Esophagus (tissue), 2 donors: ENCODE results near the gene MAML1. TPM values are rescaled to one million over a fixed set of nuclear protein-coding genes. Genes with fewer than 3 reads are reported as not detected.

Experiments used
- H3K27ac ChIP-seq, 2 donors: one replicate each; pipeline ENCODE4 v1.5.1; 2013; ENCODE audit warnings: low read depth in 2 of 2, mild to moderate bottlenecking in 2 of 2, inconsistent platforms in 1 of 2, low read length in 1 of 2, moderate library complexity in 1 of 2
- H3K27me3 ChIP-seq, 2 donors: one replicate each; pipeline ENCODE4 v1.6.1; 2013; ENCODE audit warnings: low read length in 2 of 2, control low read depth in 1 of 2, mild to moderate bottlenecking in 1 of 2; ENCODE audit not compliant: insufficient read depth in 2 of 2, control insufficient read depth in 1 of 2
- H3K36me3 ChIP-seq, 2 donors: one replicate each; pipeline ENCODE4 v1.6.1; 2013; ENCODE audit warnings: low read length in 1 of 2; ENCODE audit not compliant: control insufficient read depth in 2 of 2, insufficient read depth in 2 of 2
- H3K4me1 ChIP-seq, 2 donors: one replicate each; pipeline ENCODE4 v1.6.1; 2013; ENCODE audit warnings: low read length in 1 of 2; ENCODE audit not compliant: control insufficient read depth in 2 of 2, insufficient read depth in 2 of 2
- H3K4me3 ChIP-seq, 2 donors: one replicate each; pipeline ENCODE4 v1.5.1; 2013; ENCODE audit warnings: low read length in 2 of 2, mild to moderate bottlenecking in 2 of 2, low read depth in 1 of 2, moderate library complexity in 1 of 2
- H3K9me3 ChIP-seq, 2 donors: one replicate each; pipeline ENCODE4 v1.6.1; 2013; ENCODE audit warnings: mild to moderate bottlenecking in 2 of 2, low read depth in 1 of 2, low read length in 1 of 2, moderate library complexity in 1 of 2; ENCODE audit not compliant: control insufficient read depth in 2 of 2, insufficient read depth in 1 of 2
- WGBS, 2 donors: extraction: QIAGEN DNeasy Blood & Tissue Kit; methylation state at CpG; one replicate each; pipeline ENCODE4 v1.1.7; 2013; 5-methylcytosine and 5-hydroxymethylcytosine counted together
- polyA plus RNA-seq, 2 donors: library from polyadenylated mRNA; stranded (reverse); fragments of 200-250 nt; gene quantifications; one replicate each; pipeline ENCODE4 v1.2.3, GENCODE V29; 2013
- donor health status: healthy with polysubstance abuse.
- donor health status: Bipolar disorder and iron deficiency.

MAML1 gene
- polyA plus RNA-seq, 2 donors, result 7.1 to 7.9 TPM

DNA sequence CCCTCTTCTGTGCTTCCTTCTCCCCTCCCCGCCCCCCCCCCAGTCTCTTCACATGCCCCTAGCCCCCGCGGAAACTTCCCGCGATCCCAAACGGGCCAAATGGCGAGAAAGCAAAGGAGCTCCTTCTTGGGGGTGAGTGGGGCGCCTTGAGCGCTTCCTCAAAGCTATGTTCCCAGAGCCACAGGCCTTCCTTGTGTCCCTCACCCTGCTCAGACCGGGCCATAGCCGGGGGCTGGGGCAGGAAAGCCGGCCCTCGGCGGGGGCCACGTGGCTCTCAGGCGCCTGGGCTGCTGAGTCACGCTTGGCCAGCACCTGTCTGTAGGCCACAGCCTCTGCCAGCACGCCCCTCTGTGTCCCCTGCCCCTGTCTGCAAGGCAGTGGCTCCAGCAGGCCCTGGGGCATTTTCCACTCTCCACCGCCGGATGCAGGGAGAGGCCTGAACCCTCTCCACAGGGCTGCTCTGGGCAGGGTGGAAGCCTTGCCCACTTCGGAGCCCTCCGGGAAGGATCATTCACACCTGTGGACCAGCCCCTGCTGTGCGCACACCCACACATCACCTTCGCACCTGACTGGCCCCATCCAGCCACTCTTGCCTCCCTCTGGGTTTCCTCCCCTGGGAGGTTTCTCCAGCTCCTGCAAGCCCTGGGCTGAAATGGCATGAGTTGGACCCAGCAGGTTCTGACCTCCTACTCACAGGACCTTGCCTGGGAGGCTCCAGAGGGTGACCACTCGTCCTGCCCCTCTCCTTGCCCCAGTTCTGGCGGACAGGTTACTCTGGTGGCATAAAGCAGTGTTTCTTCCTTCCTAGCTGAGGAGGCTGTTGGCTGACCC lies 86.9 kb downstream of the MAML1 start:
- Histone ChIP-seq H3K9me3 (no peaks in the 10 kb centered on the region), H3K4me1 (peaks cover 15 to 39% of the 10 kb centered on the region in 2 donors), H3K36me3 (peaks cover 5 to 12% of the 10 kb centered on the region in 2 donors), H3K27ac (peak overlapping the region; percentile 99), H3K4me3 (peak overlapping the region; percentile 84 to 95), H3K27me3 (no peaks in the 10 kb centered on the region)
- 15 to 23% methylated on average over 26 of the region's 26 CpGs for WGBS, 2 donors

DNA sequence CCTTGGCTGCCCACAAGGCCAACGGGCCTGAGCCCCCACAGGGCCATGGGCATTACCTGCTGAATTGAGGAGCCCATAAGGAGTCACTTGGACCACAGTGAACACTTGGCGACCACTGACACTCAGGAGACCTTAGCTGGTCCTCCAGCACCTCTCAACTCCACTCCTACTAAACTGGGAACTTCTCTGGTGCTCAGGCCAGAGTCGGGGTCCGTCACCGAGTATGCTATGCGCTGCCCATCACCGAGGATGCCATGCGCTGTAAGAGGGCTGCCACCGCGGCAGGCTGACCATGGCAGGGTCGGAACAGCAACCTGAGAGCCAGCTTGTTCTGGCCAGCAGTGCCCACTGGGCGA lies 87.5 kb downstream of the MAML1 start:
- H3K27ac ChIP-seq, result peak overlapping the region; percentile 99
- H3K4me1 ChIP-seq, result peaks cover 15 to 39% of the 10 kb centered on the region in 2 donors
- WGBS, 2 donors, result 23 to 36% methylated on average over 12 of the region's 12 CpGs
- peak overlapping the region; percentile 84 to 95 for H3K4me3 ChIP-seq
- peaks cover 5 to 18% of the 10 kb centered on the region in 2 donors for H3K36me3 ChIP-seq
- H3K9me3 ChIP-seq, result no peaks in the 10 kb centered on the region
- no peaks in the 10 kb centered on the region for H3K27me3 ChIP-seq

DNA sequence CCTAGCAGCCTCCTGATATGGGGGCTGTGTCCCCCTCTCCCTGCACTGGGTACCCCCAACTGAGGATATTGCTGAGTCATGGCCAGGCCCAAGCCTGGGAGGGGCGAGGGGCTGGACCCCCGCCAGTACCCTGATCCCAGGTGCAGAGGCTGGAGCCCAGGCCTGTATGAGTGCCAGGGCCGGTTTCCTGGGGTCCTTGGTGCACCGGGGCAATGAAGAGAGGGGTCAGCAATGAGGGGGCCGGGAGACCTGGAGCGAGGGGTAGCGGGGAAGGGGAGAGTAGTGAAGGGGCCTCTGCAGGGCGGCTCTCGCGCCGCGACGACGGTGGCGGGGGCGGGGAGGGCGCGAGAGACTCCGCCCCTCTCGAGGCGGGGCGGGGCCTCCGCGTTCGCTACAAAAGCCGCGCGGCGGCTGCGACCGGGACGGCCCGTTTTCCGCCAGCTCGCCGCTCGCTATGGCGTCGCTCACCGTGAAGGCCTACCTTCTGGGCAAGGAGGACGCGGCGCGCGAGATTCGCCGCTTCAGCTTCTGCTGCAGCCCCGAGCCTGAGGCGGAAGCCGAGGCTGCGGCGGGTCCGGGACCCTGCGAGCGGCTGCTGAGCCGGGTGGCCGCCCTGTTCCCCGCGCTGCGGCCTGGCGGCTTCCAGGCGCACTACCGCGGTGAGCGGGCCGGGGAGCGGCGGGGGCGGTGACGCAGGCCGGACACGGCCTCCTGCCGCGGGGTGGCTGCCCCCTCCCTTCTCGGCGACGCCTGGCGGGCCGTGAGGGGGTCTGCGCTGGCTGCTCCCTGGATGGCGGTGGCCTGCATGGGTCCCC lies 88.1 kb downstream of the MAML1 start, which contains the start of gene SQSTM1:
Gene SQSTM1, plus strand, starts transcription at position 423 of the 815 bp plus-strand sequence. Its CDS starts 32 bp downstream, at position 455.
- peaks cover 15 to 39% of the 10 kb centered on the region in 2 donors for H3K4me1 ChIP-seq
- WGBS, 2 donors, result 0 to 1% methylated on average over 24 to 81 of the region's 81 CpGs

DNA sequence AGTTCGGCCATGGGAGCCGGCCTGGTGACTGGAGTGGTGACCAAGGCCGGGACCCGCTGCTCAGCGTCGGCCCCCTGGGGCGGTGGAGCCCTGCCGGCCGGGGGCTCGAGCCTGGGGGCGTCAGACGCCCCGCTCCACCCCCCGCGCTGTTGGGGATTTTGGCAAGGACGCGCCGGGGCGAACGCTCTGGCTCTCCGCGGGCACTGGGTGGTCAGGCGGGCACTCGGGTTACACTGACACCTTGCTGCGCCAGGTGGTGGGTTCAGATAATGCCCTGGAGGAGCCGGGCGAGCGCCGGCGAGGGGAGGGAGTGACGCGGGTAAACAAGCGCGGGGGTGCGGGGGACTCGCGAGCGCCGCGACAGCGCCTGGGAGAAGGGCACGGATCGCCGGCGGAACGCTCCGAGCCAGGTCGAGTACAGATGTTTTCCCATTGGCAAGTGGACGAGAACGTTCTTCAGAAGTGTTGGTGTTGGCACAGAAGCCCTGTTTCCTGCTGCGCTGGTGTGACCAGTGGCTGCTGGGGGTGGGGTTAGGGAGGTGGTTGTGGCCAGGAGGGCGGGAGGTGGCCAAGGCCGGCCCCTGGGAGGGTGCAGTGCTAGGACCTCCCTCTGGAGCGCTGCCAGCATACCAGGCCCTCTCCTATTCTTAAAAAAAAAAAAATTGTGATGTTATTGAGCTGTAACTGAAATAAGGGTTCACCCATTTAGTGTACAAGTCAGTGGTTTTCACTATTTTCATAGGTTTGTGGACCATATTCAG lies 88.9 kb downstream of the MAML1 start:
- Histone ChIP-seq H3K4me1 (peaks cover 15 to 39% of the 10 kb centered on the region in 2 donors), H3K9me3 (no peaks in the 10 kb centered on the region), H3K27me3 (no peaks in the 10 kb centered on the region), H3K27ac (peak overlapping the region; percentile 99), H3K4me3 (peak overlapping the region; percentile 84 to 95), H3K36me3 (peaks cover 11 to 27% of the 10 kb centered on the region in 2 donors)
- 0% methylated on average over 53 to 54 of the region's 54 CpGs for WGBS, 2 donors

More for the DNA sequence above, 88.1 kb downstream of the MAML1 start, which contains the start of gene SQSTM1:
- H3K36me3 ChIP-seq, result peaks cover 8 to 23% of the 10 kb centered on the region in 2 donors
- peak within 1 kb of the TSS; percentile 84 to 95 for H3K4me3 ChIP-seq
- no peaks in the 10 kb centered on the region for H3K9me3 ChIP-seq
- peak within 1 kb of the TSS; percentile 99 for H3K27ac ChIP-seq
- no peaks in the 10 kb centered on the region for H3K27me3 ChIP-seq

DNA sequence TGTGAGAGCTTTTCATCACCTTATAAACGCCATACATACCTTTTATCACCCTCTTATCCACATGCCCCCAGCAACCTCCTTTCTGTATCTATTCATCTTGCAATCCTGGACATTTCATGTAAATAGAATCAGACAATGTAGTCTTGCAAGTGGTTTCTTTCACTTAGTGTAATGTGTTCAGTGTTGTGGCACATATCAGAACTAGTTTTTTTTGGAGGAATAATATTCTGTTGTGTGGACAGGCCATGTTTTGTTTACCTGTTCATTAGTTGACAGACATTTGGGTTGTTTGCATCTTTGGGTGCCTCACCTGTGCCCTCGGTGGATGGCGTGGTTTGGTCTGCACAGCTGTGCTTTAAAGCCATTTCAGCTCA lies 89.4 kb downstream of the MAML1 start:
- Histone ChIP-seq H3K27me3 (no peaks in the 10 kb centered on the region), H3K4me1 (peaks cover 12 to 39% of the 10 kb centered on the region in 2 donors), H3K36me3 (peaks cover 16 to 29% of the 10 kb centered on the region in 2 donors), H3K4me3 (peak overlapping the region; percentile 20 to 95), H3K27ac (peak overlapping the region in 1 of 2 donors; percentile 40), H3K9me3 (no peaks in the 10 kb centered on the region)
- WGBS, 2 donors, result 31 to 38% methylated on average over 3 of the region's 3 CpGs

DNA sequence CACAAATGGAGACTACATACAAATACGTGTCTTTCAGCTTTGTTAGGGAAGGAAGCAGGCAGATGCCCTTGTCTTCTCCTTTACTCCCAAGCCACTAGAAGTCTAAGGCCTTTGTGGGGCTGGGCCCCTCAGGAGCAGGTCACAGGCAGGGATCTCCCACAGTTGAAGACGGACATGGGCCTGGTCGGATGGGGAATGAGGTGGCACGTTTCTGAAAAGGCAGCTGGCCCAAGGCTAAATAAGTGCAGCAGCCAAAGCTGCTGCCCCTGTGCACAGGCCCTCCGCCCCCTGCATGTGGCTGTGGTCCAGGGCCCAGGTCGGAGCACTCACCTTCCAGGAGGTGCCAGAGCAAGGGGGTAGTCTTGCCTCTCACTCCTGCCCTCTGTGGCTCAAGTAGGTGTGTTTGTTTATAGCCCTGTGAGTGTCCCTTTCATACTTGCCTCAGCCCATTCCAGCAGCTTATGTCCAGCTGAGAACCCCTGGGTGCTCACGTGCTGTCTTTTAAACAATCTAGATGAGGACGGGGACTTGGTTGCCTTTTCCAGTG lies 89.9 kb downstream of the MAML1 start:
- H3K36me3 ChIP-seq, result peaks cover 16 to 31% of the 10 kb centered on the region in 2 donors
- peak overlapping the region; percentile 20 to 95 for H3K4me3 ChIP-seq
- peaks cover 12 to 39% of the 10 kb centered on the region in 2 donors for H3K4me1 ChIP-seq
- H3K9me3 ChIP-seq, result no peaks in the 10 kb centered on the region
- 36 to 40% methylated on average over 8 of the region's 8 CpGs for WGBS, 2 donors
- H3K27me3 ChIP-seq, result no peaks in the 10 kb centered on the region
- peak overlapping the region in 1 of 2 donors; percentile 40 for H3K27ac ChIP-seq

DNA sequence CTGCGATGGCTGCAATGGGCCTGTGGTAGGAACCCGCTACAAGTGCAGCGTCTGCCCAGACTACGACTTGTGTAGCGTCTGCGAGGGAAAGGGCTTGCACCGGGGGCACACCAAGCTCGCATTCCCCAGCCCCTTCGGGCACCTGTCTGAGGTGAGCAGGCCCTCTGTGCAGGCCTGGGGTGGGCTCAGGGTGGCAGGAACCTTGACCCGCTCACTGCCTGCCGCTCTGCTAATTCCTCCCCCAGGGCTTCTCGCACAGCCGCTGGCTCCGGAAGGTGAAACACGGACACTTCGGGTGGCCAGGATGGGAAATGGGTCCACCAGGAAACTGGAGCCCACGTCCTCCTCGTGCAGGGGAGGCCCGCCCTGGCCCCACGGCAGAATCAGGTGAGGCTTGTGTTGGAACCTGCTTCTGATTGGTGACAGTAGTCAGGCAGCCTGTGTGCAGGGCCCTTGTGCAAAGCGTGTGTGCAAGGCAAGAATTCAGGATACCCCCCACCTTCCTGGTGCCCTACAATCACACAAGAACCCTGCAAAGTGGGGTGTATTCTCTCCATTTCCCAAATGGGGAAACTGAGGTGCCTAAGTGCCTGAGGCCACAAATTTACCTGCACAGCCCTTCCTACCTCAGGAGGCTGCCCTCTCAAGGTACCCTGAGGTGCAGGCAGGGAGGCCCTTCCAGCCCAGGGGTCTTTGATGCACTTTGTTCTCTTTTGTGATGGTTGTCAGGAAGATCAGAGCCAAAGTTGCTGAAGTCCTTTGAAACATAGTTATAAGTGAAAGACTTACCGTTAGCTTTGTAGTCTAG lies 91.5 kb downstream of the MAML1 start:
- H3K27ac ChIP-seq, result no peak overlapping the region
- H3K4me3 ChIP-seq, result no peak overlapping the region
- H3K27me3 ChIP-seq, result no peaks in the 10 kb centered on the region
- WGBS, 2 donors, result 79 to 84% methylated on average over 22 of the region's 22 CpGs
- peaks cover 9 to 32% of the 10 kb centered on the region in 2 donors for H3K4me1 ChIP-seq
- peaks cover 16 to 36% of the 10 kb centered on the region in 2 donors for H3K36me3 ChIP-seq
- no peaks in the 10 kb centered on the region for H3K9me3 ChIP-seq

DNA sequence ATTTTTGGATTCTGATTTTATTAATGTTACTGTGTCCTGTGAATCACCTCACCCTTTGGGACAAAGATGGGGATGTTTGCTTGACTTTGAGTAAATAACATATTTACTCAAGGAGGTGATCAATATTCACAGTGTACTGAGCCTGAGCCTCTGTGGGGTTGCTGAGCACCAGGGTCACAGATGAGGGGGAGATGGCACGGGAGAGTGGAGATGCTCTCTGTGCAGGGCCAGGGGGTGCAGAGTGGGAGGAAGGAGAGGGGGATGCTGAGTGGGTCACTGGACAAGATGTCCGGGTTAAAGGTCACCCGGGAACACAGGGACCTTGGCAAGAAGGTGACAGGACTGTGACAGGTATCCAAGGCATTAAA lies 92.1 kb downstream of the MAML1 start:
- Histone ChIP-seq H3K4me1 (peaks cover 6 to 27% of the 10 kb centered on the region in 2 donors), H3K9me3 (no peaks in the 10 kb centered on the region), H3K36me3 (peaks cover 16 to 39% of the 10 kb centered on the region in 2 donors), H3K27ac (no peak overlapping the region), H3K27me3 (no peaks in the 10 kb centered on the region), H3K4me3 (no peak overlapping the region)
- 74 to 82% methylated on average over 3 of the region's 3 CpGs for WGBS, 2 donors
